Measurements from ENCODE around the gene COMMD7.
"Not testable (repeated sequence)": the region's sequence is repeated elsewhere in the genome, so short reads cannot be mapped to it uniquely, and the experiment has no call there.

Gene COMMD7

GRCh38 chr20:32718749-32719348, 24.4 kb downstream of the COMMD7 start:
- H4K8ac ChIP-seq (ENCODE audit: low read depth, low read length), result no peak overlapping the region
- no peak overlapping the region for H3K4me2 ChIP-seq (ENCODE audit: low read length)
- no peak overlapping the region for H3K23ac ChIP-seq (ENCODE audit: low read length)
- H3K9ac ChIP-seq (ENCODE audit: low read length), result no peak overlapping the region
- no peak overlapping the region for H3K4ac ChIP-seq (ENCODE audit: low read depth, low read length)
- H3K36me3 ChIP-seq (ENCODE audit: control insufficient read depth, insufficient read depth, low read length), result peaks cover 1% of the 10 kb centered on the region
- no peaks in the 10 kb centered on the region for H3K4me1 ChIP-seq (ENCODE audit: control insufficient read depth, low read depth, low read length)
- H3K56ac ChIP-seq (ENCODE audit: low read length), result no peak overlapping the region
- no peak overlapping the region for H2BK15ac ChIP-seq (replicated peaks; ENCODE audit: low read depth)
- no peak for DNase-seq
- no CpG with 5 or more reads among the region's 3 CpGs for WGBS (ENCODE audit: extremely low coverage, insufficient coverage, low lambda C conversion rate)
- H4K5ac ChIP-seq (ENCODE audit: low read length), result no peak overlapping the region
- no peaks in the 10 kb centered on the region for H3K79me2 ChIP-seq (ENCODE audit: control insufficient read depth, insufficient read depth, low read length)
- H3K27ac ChIP-seq (ENCODE audit: low read depth, low read length), result no peak overlapping the region
- H2BK120ac ChIP-seq (ENCODE audit: low read depth, low read length), result no peak overlapping the region
- no peak overlapping the region for H2BK5ac ChIP-seq (ENCODE audit: low read length)
- no peak overlapping the region for H3K4me3 ChIP-seq (ENCODE audit: low read length)
- H3K79me1 ChIP-seq (ENCODE audit: low read length), result no peaks in the 10 kb centered on the region
- H3K27me3 ChIP-seq (ENCODE audit: insufficient read depth, low read length, poor library complexity), result no peaks in the 10 kb centered on the region
- no peak overlapping the region for H3K18ac ChIP-seq (ENCODE audit: low read length)
- H2AK5ac ChIP-seq (ENCODE audit: low read length), result no peak overlapping the region

GRCh38 chr20:32711346-32711745, 31.9 kb downstream of the COMMD7 start:
- H4K8ac ChIP-seq (ENCODE audit: low read depth, low read length), result no peak overlapping the region
- no peak overlapping the region for H3K56ac ChIP-seq (ENCODE audit: low read length)

GRCh38 chr20:32709632-32710121, 33.6 kb downstream of the COMMD7 start:
- H2AK5ac ChIP-seq (ENCODE audit: low read length), result no peak overlapping the region
- H3K79me2 ChIP-seq (ENCODE audit: control insufficient read depth, insufficient read depth, low read length), result no peaks in the 10 kb centered on the region
- H4K5ac ChIP-seq (ENCODE audit: low read length), result no peak overlapping the region
- no peaks in the 10 kb centered on the region for H3K27me3 ChIP-seq (ENCODE audit: insufficient read depth, low read length, poor library complexity)
- H3K56ac ChIP-seq (ENCODE audit: low read length), result no peak overlapping the region
- peaks cover 3% of the 10 kb centered on the region for H3K4me1 ChIP-seq (ENCODE audit: control insufficient read depth, low read depth, low read length)
- no peaks in the 10 kb centered on the region for H3K79me1 ChIP-seq (ENCODE audit: low read length)
- no peak overlapping the region for H4K8ac ChIP-seq (ENCODE audit: low read depth, low read length)
- no peak overlapping the region for H3K9ac ChIP-seq (ENCODE audit: low read length)
- DNase-seq, result no peak
- H2BK120ac ChIP-seq (ENCODE audit: low read depth, low read length), result no peak overlapping the region
- H3K4ac ChIP-seq (ENCODE audit: low read depth, low read length), result peak overlapping the region; percentile 36
- peaks cover 3% of the 10 kb centered on the region for H3K36me3 ChIP-seq (ENCODE audit: control insufficient read depth, insufficient read depth, low read length)
- no peak overlapping the region for H2BK5ac ChIP-seq (ENCODE audit: low read length)
- no peak overlapping the region for H3K18ac ChIP-seq (ENCODE audit: low read length)
- no peak overlapping the region for H3K4me3 ChIP-seq (ENCODE audit: low read length)
- no CpG with 5 or more reads among the region's 5 CpGs for WGBS (ENCODE audit: extremely low coverage, insufficient coverage, low lambda C conversion rate)
- no peak overlapping the region for H2BK15ac ChIP-seq (replicated peaks; ENCODE audit: low read depth)
- H3K27ac ChIP-seq (ENCODE audit: low read depth, low read length), result no peak overlapping the region
- no peak overlapping the region for H3K4me2 ChIP-seq (ENCODE audit: low read length)
- H3K23ac ChIP-seq (ENCODE audit: low read length), result no peak overlapping the region

More at GRCh38 chr20:32711346-32711745, 31.9 kb downstream of the COMMD7 start:
- no CpG with 5 or more reads among the region's 4 CpGs for WGBS (ENCODE audit: extremely low coverage, insufficient coverage, low lambda C conversion rate)
- DNase-seq, result no peak
- Histone ChIP-seq H2BK15ac (replicated peaks; ENCODE audit: low read depth) (no peak overlapping the region), H3K9ac (ENCODE audit: low read length) (no peak overlapping the region), H3K36me3 (ENCODE audit: control insufficient read depth, insufficient read depth, low read length) (peaks cover 2% of the 10 kb centered on the region), H3K4me2 (ENCODE audit: low read length) (no peak overlapping the region), H3K4me1 (ENCODE audit: control insufficient read depth, low read depth, low read length) (peaks cover 3% of the 10 kb centered on the region), H2BK5ac (ENCODE audit: low read length) (no peak overlapping the region), H2BK120ac (ENCODE audit: low read depth, low read length) (no peak overlapping the region), H2AK5ac (ENCODE audit: low read length) (no peak overlapping the region), H3K4ac (ENCODE audit: low read depth, low read length) (no peak overlapping the region), H3K79me2 (ENCODE audit: control insufficient read depth, insufficient read depth, low read length) (no peaks in the 10 kb centered on the region), H3K27me3 (ENCODE audit: insufficient read depth, low read length, poor library complexity) (no peaks in the 10 kb centered on the region), H3K27ac (ENCODE audit: low read depth, low read length) (no peak overlapping the region), H3K23ac (ENCODE audit: low read length) (no peak overlapping the region), H3K4me3 (ENCODE audit: low read length) (no peak overlapping the region), H3K79me1 (ENCODE audit: low read length) (no peaks in the 10 kb centered on the region), H4K5ac (ENCODE audit: low read length) (no peak overlapping the region), H3K18ac (ENCODE audit: low read length) (no peak overlapping the region)

GRCh38 chr20:32709029-32709631, 34.1 kb downstream of the COMMD7 start:
- no CpG with 5 or more reads among the region's 15 CpGs for WGBS (ENCODE audit: extremely low coverage, insufficient coverage, low lambda C conversion rate)

GRCh38 chr20:32707691-32708581, 35.3 kb downstream of the COMMD7 start:
- no peaks in the 10 kb centered on the region for H3K27me3 ChIP-seq (ENCODE audit: insufficient read depth, low read length, poor library complexity)
- no peaks in the 10 kb centered on the region for H3K79me2 ChIP-seq (ENCODE audit: control insufficient read depth, insufficient read depth, low read length)
- H4K5ac ChIP-seq (ENCODE audit: low read length), result no peak overlapping the region
- H3K9ac ChIP-seq (ENCODE audit: low read length), result no peak overlapping the region
- peak overlapping the region; percentile 16 for H3K4ac ChIP-seq (ENCODE audit: low read depth, low read length)
- no peak overlapping the region for H4K8ac ChIP-seq (ENCODE audit: low read depth, low read length)
- DNase-seq, result no peak
- no peak overlapping the region for H2BK5ac ChIP-seq (ENCODE audit: low read length)
- no peak overlapping the region for H3K4me2 ChIP-seq (ENCODE audit: low read length)
- no peaks in the 10 kb centered on the region for H3K79me1 ChIP-seq (ENCODE audit: low read length)
- WGBS (ENCODE audit: extremely low coverage, insufficient coverage, low lambda C conversion rate), result no CpG with 5 or more reads among the region's 5 CpGs
- H3K4me1 ChIP-seq (ENCODE audit: control insufficient read depth, low read depth, low read length), result peaks cover 3% of the 10 kb centered on the region
- no peak overlapping the region for H3K23ac ChIP-seq (ENCODE audit: low read length)
- H3K27ac ChIP-seq (ENCODE audit: low read depth, low read length), result peak overlapping the region; percentile 19
- H3K36me3 ChIP-seq (ENCODE audit: control insufficient read depth, insufficient read depth, low read length), result peaks cover 4% of the 10 kb centered on the region
- no peak overlapping the region for H3K18ac ChIP-seq (ENCODE audit: low read length)
- H2AK5ac ChIP-seq (ENCODE audit: low read length), result no peak overlapping the region
- no peak overlapping the region for H3K4me3 ChIP-seq (ENCODE audit: low read length)
- no peak overlapping the region for H2BK15ac ChIP-seq (replicated peaks; ENCODE audit: low read depth)
- H3K56ac ChIP-seq (ENCODE audit: low read length), result peak overlapping the region; percentile 56
- no peak overlapping the region for H2BK120ac ChIP-seq (ENCODE audit: low read depth, low read length)

More at GRCh38 chr20:32709029-32709631, 34.1 kb downstream of the COMMD7 start:
- H3K79me2 ChIP-seq (ENCODE audit: control insufficient read depth, insufficient read depth, low read length); H2BK5ac ChIP-seq (ENCODE audit: low read length); H3K9ac ChIP-seq (ENCODE audit: low read length); H3K36me3 ChIP-seq (ENCODE audit: control insufficient read depth, insufficient read depth, low read length); H3K79me1 ChIP-seq (ENCODE audit: low read length); H2AK5ac ChIP-seq (ENCODE audit: low read length); H3K4ac ChIP-seq (ENCODE audit: low read depth, low read length); H3K56ac ChIP-seq (ENCODE audit: low read length); H2BK15ac ChIP-seq (replicated peaks; ENCODE audit: low read depth); H2BK120ac ChIP-seq (ENCODE audit: low read depth, low read length); H3K4me2 ChIP-seq (ENCODE audit: low read length); H4K5ac ChIP-seq (ENCODE audit: low read length); DNase-seq; H3K23ac ChIP-seq (ENCODE audit: low read length); H4K8ac ChIP-seq (ENCODE audit: low read depth, low read length); H3K4me3 ChIP-seq (ENCODE audit: low read length); H3K27me3 ChIP-seq (ENCODE audit: insufficient read depth, low read length, poor library complexity); H3K4me1 ChIP-seq (ENCODE audit: control insufficient read depth, low read depth, low read length); H3K27ac ChIP-seq (ENCODE audit: low read depth, low read length): not testable (repeated sequence)
- H3K18ac ChIP-seq (ENCODE audit: low read length), result peak overlapping the region; percentile 28

Measured in mesendoderm (in vitro differentiated cells).